Upper lobe of left lung (tissue), 6 donors: ENCODE data around the gene PML. TPM values are rescaled to one million over a fixed set of nuclear protein-coding genes. Genes with fewer than 3 reads are reported as not detected.
A peak's percentile ranks its signal among the peaks of the same experiment; 100 is the strongest.
"Not testable (repeated sequence)": the region's sequence is repeated elsewhere in the genome, so short reads cannot be mapped to it uniquely, and the experiment has no call there.

Experiments
- ATAC-seq, 2 donors: fragments of 200-7000 bp; cut with Tn5 transposase; one replicate each; pipeline ENCODE4 v1.9.1; 2022; ENCODE audit warnings: mild to moderate bottlenecking in 2 of 2, moderate library complexity in 2 of 2; ENCODE audit not compliant: low FRiP score in 2 of 2
- DNase-seq, 2 donors: peaks; one replicate each; pipeline ENCODE4 v3.0.0-alpha.2; 2019 to 2020
- H3K27ac ChIP-seq, 4 donors: fragments of 200-600 bp; sonication (generic); one replicate each; pipeline ENCODE4 v1.5.1; 2016 to 2019
- H3K27me3 ChIP-seq, 4 donors: fragments of 200-600 bp; sonication (generic); one replicate each; pipeline ENCODE4 v1.5.1; 2017 to 2019
- H3K36me3 ChIP-seq, 4 donors: fragments of 200-600 bp; sonication (generic); one replicate each; pipeline ENCODE4 v1.5.1; 2016 to 2019
- H3K4me1 ChIP-seq, 4 donors: fragments of 200-600 bp; sonication (generic); one replicate each; pipeline ENCODE4 v1.5.1; 2018 to 2019
- H3K4me3 ChIP-seq, 4 donors: fragments of 200-600 bp; sonication (generic); one replicate each; pipeline ENCODE4 v1.5.1; 2017 to 2019; ENCODE audit warnings: mild to moderate bottlenecking in 2 of 4, moderate library complexity in 1 of 4
- H3K9me3 ChIP-seq, 4 donors: fragments of 200-600 bp; sonication (generic); one replicate each; pipeline ENCODE4 v1.5.1; 2018 to 2019
- EP300 ChIP-seq, 4 donors: sonication (generic); formaldehyde crosslinking; IDR thresholded peaks; one replicate each; pipeline ENCODE4 v1.5.1; 2017; ENCODE audit warnings: antibody characterized with exemption in 4 of 4, control low read depth in 2 of 4
- POLR2A ChIP-seq, 4 donors: fragments of 450-650 bp; IDR thresholded peaks; one replicate each; pipeline ENCODE4 v1.5.1; 2016 to 2017; ENCODE audit warnings: antibody characterized with exemption in 4 of 4, mild to moderate bottlenecking in 2 of 4
- POLR2AphosphoS5 ChIP-seq, 2 donors: sonication (generic); formaldehyde crosslinking; IDR thresholded peaks; one replicate each; pipeline ENCODE4 v1.5.1; 2017; ENCODE audit warnings: antibody characterized with exemption in 2 of 2
- WGBS, 2 donors: methylation state at CpG; one replicate each; pipeline ENCODE4 v1.1.5; 2017 to 2018; 5-methylcytosine and 5-hydroxymethylcytosine counted together
- total RNA-seq, 6 donors: library from RNA; depleted of rRNA in 4 of 6; stranded (reverse); fragments of >200 nt in 4 of 6; gene quantifications; one replicate each; pipeline versions ENCODE4 v1.1.0 to v1.2.1, GENCODE V29; 2016 to 2021
- TF ChIP-seq, protein P1 (sequence below), 6 experiments: fragments of 450-650 bp in 4 of 6; fragments of 200-600 bp in 2 of 6; sonication (generic) in 2 of 6; IDR thresholded peaks; one replicate each; pipeline ENCODE4 v1.5.1; 2016 to 2019; ENCODE audit warnings: antibody characterized with exemption in 6 of 6
- donor health status: DM: no; HTN: no; CAD: no; lungs with moderate emphysema.
- donor health status: DM: no; HTN: yes; CAD: no; lungs with severe emphysema.

Gene PML
- total RNA-seq, 6 donors from 2014 or later = 63.1 to 247 (median 92.9) TPM

DNA sequence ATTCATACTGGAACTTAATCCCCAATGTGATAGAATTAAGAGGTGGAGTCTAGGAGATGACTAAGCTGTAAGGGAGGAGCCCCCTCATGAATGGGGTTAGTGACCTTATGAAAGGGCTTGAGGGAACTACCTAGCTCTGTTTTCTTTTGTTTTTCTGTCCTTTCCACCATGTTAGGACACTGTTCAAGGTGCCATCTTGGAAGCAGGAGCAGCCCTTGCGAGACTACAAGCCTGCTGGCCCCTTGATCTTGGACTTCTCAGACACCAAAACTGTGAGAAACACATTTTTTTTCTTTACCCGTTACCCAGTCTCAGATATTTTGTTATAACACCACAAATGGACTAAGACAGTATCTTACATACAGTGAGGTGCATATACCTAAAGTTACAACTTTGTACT lies 61.3 kb downstream of the PML start:
- Histone ChIP-seq H3K27ac (no peak overlapping the region), H3K4me3 (no peak overlapping the region), H3K4me1 (peaks cover 21 to 33% (median 27%) of the 10 kb centered on the region in 4 donors), H3K27me3 (no peaks in the 10 kb centered on the region), H3K36me3 (peaks cover 0 to 3% (median 0%) of the 10 kb centered on the region in 4 donors), H3K9me3 (no peaks in the 10 kb centered on the region)
- ATAC-seq (no peak), DNase-seq (peak in 1 of 2 donors; percentile 2)
- WGBS, 2 donors = 90 to 91% methylated on average over 2 of the region's 2 CpGs
- TF ChIP-seq EP300 (IDR thresholded peaks at IDR 0.05) (no peak), POLR2A (IDR thresholded peaks at IDR 0.05) (no peak)
- TF ChIP-seq, protein P1, sequence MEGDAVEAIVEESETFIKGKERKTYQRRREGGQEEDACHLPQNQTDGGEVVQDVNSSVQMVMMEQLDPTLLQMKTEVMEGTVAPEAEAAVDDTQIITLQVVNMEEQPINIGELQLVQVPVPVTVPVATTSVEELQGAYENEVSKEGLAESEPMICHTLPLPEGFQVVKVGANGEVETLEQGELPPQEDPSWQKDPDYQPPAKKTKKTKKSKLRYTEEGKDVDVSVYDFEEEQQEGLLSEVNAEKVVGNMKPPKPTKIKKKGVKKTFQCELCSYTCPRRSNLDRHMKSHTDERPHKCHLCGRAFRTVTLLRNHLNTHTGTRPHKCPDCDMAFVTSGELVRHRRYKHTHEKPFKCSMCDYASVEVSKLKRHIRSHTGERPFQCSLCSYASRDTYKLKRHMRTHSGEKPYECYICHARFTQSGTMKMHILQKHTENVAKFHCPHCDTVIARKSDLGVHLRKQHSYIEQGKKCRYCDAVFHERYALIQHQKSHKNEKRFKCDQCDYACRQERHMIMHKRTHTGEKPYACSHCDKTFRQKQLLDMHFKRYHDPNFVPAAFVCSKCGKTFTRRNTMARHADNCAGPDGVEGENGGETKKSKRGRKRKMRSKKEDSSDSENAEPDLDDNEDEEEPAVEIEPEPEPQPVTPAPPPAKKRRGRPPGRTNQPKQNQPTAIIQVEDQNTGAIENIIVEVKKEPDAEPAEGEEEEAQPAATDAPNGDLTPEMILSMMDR (IDR thresholded peaks at IDR 0.05) = no peak

DNA sequence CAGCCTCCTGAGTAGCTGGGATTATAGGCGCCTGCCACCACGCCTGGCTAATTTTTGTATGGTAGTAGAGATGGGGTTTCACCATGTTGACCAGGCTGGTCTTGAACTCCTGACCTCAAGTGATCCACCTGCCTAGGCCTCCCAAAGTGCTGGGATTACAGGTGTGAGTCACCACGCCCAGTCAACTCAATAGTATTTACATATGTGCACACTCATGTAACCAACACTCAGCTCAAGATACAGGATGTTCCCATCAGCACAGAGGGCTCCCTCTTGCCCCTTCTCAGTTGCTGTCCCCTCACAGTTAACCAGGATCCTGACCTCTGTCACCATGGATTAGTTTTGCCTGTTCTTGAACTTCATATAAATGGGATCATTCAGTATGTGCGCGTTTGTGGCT lies 61.8 kb downstream of the PML start:
- not testable (repeated sequence) for DNase-seq, H3K9me3 ChIP-seq, ATAC-seq, H3K4me3 ChIP-seq, H3K27me3 ChIP-seq, H3K36me3 ChIP-seq, H3K27ac ChIP-seq
- WGBS, 2 donors = 96 to 99% methylated on average over 5 of the region's 5 CpGs
- H3K4me1 ChIP-seq = peaks cover 16 to 30% (median 23%) of the 10 kb centered on the region in 4 donors

DNA sequence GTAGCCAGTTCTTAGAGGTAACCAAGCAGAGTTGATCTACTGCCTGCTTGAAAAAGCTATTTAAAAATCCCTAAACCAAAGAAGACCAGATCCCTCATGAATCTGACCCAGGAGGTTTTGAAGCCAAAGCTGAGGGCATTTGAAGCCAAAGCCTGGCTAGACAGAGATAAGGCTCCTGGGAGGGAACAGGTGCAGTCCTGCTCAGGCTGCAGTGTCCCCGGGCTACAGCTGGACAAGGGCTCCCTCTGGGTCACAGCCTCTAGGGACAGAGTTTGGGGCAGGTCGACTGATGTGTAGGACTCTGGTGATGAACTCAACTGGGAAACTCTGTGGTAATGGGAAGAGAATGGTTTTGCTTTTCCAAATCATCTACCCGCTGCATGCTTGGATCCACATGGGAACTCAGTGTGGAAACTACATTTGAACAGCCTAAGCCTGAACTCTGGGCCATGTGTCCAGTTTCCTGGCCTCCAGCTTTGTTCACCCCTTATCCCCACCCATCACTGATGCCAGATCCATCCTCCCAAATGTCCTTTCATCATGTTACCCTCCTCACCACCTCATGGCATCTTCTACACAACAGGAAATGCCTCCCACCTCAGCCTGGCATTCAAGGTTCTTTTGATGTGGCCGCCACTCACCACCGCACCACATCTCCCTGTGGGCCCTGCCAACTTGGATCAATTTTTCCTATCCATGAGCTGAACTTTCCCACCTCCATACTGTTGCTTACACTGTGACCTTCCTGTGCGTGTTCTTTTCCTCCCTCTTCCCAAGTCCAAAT lies 64.7 kb downstream of the PML start:
- H3K36me3 ChIP-seq, H3K27ac ChIP-seq, H3K9me3 ChIP-seq, H3K27me3 ChIP-seq, ATAC-seq, H3K4me1 ChIP-seq, H3K4me3 ChIP-seq: not testable (repeated sequence)
- DNase-seq = peak in 1 of 2 donors; percentile 11
- 88 to 92% methylated on average over 6 of the region's 6 CpGs for WGBS, 2 donors

DNA sequence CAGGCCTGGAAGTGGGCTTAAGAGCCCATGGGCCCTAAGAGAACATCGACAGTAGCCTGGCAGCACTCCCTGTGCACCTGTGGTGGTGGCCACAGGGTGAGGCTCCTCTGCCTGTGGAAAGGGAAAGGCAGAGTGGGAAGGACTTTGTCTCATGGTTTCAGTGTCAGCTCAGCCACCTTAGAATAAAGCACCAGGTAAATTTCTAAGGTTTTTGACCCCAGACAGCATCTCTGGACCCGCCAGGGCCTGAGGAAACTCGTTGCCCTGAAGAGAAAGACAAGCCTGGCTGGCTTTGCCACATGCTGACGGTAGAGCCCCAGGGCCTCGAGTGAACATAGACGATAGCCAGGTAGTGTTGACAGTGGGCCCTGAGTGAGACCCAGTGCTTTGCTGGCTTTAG lies 65.7 kb downstream of the PML start:
- WGBS, 2 donors = 74 to 82% methylated on average over 6 of the region's 6 CpGs
- Histone ChIP-seq H3K4me1 (no peaks in the 10 kb centered on the region), H3K4me3 (no peak overlapping the region), H3K36me3 (peaks cover 0 to 3% (median 0%) of the 10 kb centered on the region in 4 donors), H3K27ac (no peak overlapping the region), H3K27me3 (no peaks in the 10 kb centered on the region), H3K9me3 (no peaks in the 10 kb centered on the region)
- ATAC-seq (no peak), DNase-seq (peak in 1 of 2 donors; percentile 4)
- no peak for TF ChIP-seq POLR2AphosphoS5 (IDR thresholded peaks at IDR 0.05)
- no peak for TF ChIP-seq EP300 (IDR thresholded peaks at IDR 0.05)
- TF ChIP-seq POLR2A (IDR thresholded peaks at IDR 0.05) = no peak
- TF ChIP-seq, protein P1 (IDR thresholded peaks at IDR 0.05) = no peak

DNA sequence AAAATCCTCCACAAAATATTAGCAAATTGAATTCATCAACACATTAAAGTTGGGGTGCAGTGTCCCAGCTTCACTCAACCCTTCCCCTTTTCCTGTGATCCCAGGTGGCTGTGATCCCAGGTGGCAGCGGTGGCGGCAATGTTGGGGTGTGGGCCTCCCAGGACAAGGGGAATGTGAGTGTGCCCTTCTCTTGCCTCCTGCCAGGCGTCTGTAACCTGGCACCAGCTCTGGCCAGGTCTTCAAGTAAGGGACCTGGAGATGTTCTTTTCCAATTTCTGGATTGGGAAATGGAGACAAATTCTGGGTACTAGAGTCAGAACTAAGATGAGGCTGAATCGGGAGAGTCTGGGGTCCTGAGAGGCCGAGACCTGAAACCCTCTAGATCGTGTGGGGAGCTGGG lies 67.7 kb downstream of the PML start:
- H3K4me3 ChIP-seq = no peak overlapping the region
- ATAC-seq = no peak
- no peaks in the 10 kb centered on the region for H3K9me3 ChIP-seq
- TF ChIP-seq EP300 (IDR thresholded peaks at IDR 0.05) (no peak), POLR2A (IDR thresholded peaks at IDR 0.05) (no peak), POLR2AphosphoS5 (IDR thresholded peaks at IDR 0.05) (no peak)
- TF ChIP-seq, protein P1 (IDR thresholded peaks at IDR 0.05) = no peak
- peak; percentile 3 to 32 for DNase-seq
- WGBS, 2 donors = 90 to 92% methylated on average over 6 of the region's 6 CpGs
- H3K27ac ChIP-seq = no peak overlapping the region
- no peaks in the 10 kb centered on the region for H3K4me1 ChIP-seq
- no peaks in the 10 kb centered on the region for H3K27me3 ChIP-seq
- H3K36me3 ChIP-seq = peaks cover 0 to 3% (median 0%) of the 10 kb centered on the region in 4 donors

DNA sequence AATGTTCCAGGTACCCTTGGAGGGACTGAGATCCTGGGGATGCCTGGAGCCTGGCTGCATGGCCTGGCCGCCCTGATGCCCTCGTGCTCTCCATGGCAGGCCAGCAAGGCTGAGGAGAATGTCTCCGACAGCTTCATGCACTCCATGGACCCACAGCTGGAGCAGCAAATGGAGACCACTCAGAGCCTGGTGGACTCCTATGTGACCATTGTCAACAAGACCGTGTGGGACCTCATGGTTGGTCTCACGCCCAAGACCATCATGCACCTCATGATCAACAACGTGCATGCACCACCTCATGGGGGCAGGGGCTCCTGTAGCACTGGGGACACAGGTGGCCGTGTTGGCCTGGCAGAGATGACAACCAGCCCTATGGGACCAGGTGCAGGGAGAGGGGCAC lies 68.2 kb downstream of the PML start:
- DNase-seq (peak; percentile 13 to 37), ATAC-seq (no peak)
- no peak overlapping the region for H3K4me3 ChIP-seq
- 87% methylated on average over 7 of the region's 7 CpGs; no CpG with 5 or more reads in 1 of the 2 donors for WGBS, 2 donors
- H3K27me3 ChIP-seq = no peaks in the 10 kb centered on the region
- H3K9me3 ChIP-seq = no peaks in the 10 kb centered on the region
- no peaks in the 10 kb centered on the region for H3K4me1 ChIP-seq
- H3K36me3 ChIP-seq = no peaks in the 10 kb centered on the region
- TF ChIP-seq EP300 (IDR thresholded peaks at IDR 0.05) = no peak
- TF ChIP-seq, protein P1 (IDR thresholded peaks at IDR 0.05) = no peak
- TF ChIP-seq POLR2A (IDR thresholded peaks at IDR 0.05) = no peak
- TF ChIP-seq POLR2AphosphoS5 (IDR thresholded peaks at IDR 0.05) = no peak
- no peak overlapping the region for H3K27ac ChIP-seq

DNA sequence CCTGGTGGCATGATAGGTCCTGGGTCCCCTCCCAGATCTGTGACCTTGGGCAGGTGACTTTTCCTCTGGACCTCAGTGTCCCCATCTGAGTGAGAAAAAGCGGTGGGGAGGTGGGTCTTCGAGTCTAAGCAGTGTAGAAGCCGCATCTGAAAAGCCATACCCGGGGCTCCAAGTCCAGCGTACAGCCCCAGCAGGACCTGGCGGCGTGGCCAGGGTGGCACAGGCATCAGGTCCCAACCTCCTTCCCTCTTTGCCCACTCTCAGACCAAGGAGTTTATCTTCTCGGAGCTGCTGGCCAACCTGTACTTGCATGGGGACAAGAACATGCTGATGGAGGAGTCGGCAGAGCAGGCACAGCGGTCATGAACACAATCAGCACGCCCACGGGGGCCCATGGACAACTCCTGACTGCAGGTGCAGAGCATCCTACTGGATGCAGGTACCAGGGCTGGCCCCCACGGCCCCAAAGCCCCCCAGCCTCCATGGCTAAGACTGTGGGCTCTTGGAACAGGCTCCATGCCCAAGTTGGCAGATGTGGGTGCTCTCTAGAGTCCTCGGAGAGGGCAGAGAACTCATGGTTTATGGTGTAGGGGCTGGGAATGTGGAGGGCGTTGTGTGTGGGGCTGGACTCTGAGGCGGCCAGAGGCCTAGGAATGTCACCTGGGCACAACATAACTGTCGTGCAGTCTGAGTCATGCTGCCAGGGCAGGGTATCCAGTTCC lies 69.1 kb downstream of the PML start:
- 89 to 90% methylated on average over 9 to 10 of the region's 17 CpGs for WGBS, 2 donors
- H3K4me3 ChIP-seq = not testable (repeated sequence)

DNA sequence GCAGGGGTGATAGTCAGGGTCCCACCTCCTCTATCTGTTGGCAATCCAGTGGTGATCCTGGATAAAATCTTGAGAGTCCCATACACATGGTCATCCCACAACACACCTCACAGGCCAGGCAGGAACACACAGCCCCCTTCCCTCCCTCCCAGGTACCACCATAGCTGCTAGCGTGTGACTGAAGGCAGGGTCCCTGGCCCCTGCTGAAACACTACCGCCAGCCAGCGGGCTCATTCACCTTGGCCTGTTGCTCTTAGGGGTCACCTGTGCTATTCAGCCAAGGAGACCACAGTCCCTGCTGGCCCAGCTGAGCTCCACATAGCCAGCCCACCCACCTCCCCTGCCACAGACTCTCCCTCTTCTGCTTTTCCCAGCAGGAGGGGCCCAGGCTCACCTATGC lies 69.7 kb downstream of the PML start:
- 84% methylated on average over 3 of the region's 3 CpGs; no CpG with 5 or more reads in 1 of the 2 donors for WGBS, 2 donors
- H3K4me3 ChIP-seq, H3K27ac ChIP-seq, ATAC-seq, H3K4me1 ChIP-seq, H3K27me3 ChIP-seq, H3K36me3 ChIP-seq, H3K9me3 ChIP-seq: not testable (repeated sequence)
- DNase-seq = peak in 1 of 2 donors; percentile 6

More for the DNA sequence above, 69.1 kb downstream of the PML start:
- not testable (repeated sequence) for H3K27ac ChIP-seq, H3K9me3 ChIP-seq, H3K36me3 ChIP-seq, H3K27me3 ChIP-seq, H3K4me1 ChIP-seq
- DNase-seq (peak in 1 of 2 donors; percentile 66), ATAC-seq (peak; percentile 19 to 71)
